ENCODE results near the gene TAF11L2.
"Not testable (repeated sequence)": the region's sequence is repeated elsewhere in the genome, so short reads cannot be mapped to it uniquely, and the experiment has no call there.

The TAF11L2 gene
- 0 to 0.22 (median 0) reads per million in 17 experiments for total RNA-seq

- not testable (repeated sequence) for DNase-seq
Observed at GRCh38 chr5:17497931-17498330, at the start of gene TAF11L2. TAF11L2 (plus strand) TSS chr5:17498231.

GRCh38 chr5:17448877-17449276 is 49.2 kb upstream of the TAF11L2 start:
- DNase-seq = no peak

GRCh38 chr5:17452936-17453335 is 45.1 kb upstream of the TAF11L2 start:
- DNase-seq = no peak

- peak in 3 of 4 experiments; percentile 11 to 56 (median 27) for DNase-seq
Observed at GRCh38 chr5:17455942-17456341, 42.1 kb upstream of the TAF11L2 start.

- DNase-seq = no peak
Observed at GRCh38 chr5:17461793-17462192, 36.2 kb upstream of the TAF11L2 start.

- DNase-seq = no peak
Observed at GRCh38 chr5:17463653-17464052, 34.4 kb upstream of the TAF11L2 start.

GRCh38 chr5:17470064-17470463 is 28.0 kb upstream of the TAF11L2 start:
- DNase-seq = no peak

- not testable (repeated sequence) for DNase-seq
Observed at GRCh38 chr5:17475064-17475463, 23.0 kb upstream of the TAF11L2 start.

GRCh38 chr5:17477043-17477442 is 21.0 kb upstream of the TAF11L2 start:
- DNase-seq = no peak

GRCh38 chr5:17477573-17478265 is 20.3 kb upstream of the TAF11L2 start:
- no peak for DNase-seq

GRCh38 chr5:17481378-17481777 is 16.7 kb upstream of the TAF11L2 start:
- DNase-seq = peak in 1 of 4 experiments; percentile 6

- no peak for DNase-seq
Observed at GRCh38 chr5:17482790-17483189, 15.2 kb upstream of the TAF11L2 start.

- DNase-seq = peak in 2 of 4 experiments; percentile 1 to 2
Observed at GRCh38 chr5:17486464-17487173, 11.4 kb upstream of the TAF11L2 start.

- DNase-seq = no peak
Observed at GRCh38 chr5:17487174-17487512, 10.9 kb upstream of the TAF11L2 start.

GRCh38 chr5:17491257-17491656 is 6.8 kb upstream of the TAF11L2 start:
- DNase-seq = not testable (repeated sequence)

- no peak for DNase-seq
Observed at GRCh38 chr5:17492770-17493169, 5.3 kb upstream of the TAF11L2 start.

- no peak for DNase-seq
Observed at GRCh38 chr5:17497446-17497845, 585 bp upstream of the TAF11L2 start.

- DNase-seq = no peak
Observed at GRCh38 chr5:17511775-17512325, 13.8 kb downstream of the TAF11L2 start.

GRCh38 chr5:17517526-17517925 is 19.5 kb downstream of the TAF11L2 start:
- not testable (repeated sequence) for DNase-seq

- not testable (repeated sequence) for DNase-seq
Observed at GRCh38 chr5:17518067-17518466, 20.0 kb downstream of the TAF11L2 start, which contains the start of gene TAF11L3. TAF11L3 (plus strand) TSS chr5:17518367.

GRCh38 chr5:17519508-17519907 is 21.5 kb downstream of the TAF11L2 start:
- DNase-seq = not testable (repeated sequence)

- DNase-seq = not testable (repeated sequence)
Observed at GRCh38 chr5:17521501-17521900, 23.5 kb downstream of the TAF11L2 start, which contains the start of gene TAF11L4. TAF11L4 (plus strand) TSS chr5:17521801.

GRCh38 chr5:17524935-17525334 is 26.9 kb downstream of the TAF11L2 start, which contains the start of gene TAF11L5:
TAF11L5 (plus strand) TSS chr5:17525235.
- not testable (repeated sequence) for DNase-seq

All from suppressor macrophage (primary cell).